Glomerular visceral epithelial cell (primary cell): Measurements from ENCODE around the gene INSL3.

Source experiments
- DNase-seq: peaks from one replicate; pipeline ENCODE4 v3.0.0-alpha.2; 2016; ENCODE audit errors: extremely low spot score

The INSL3 gene, protein sequence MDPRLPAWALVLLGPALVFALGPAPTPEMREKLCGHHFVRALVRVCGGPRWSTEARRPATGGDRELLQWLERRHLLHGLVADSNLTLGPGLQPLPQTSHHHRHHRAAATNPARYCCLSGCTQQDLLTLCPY

GRCh38 chr19:17821190-17821589 lies at the start of gene INSL3:
Gene INSL3 (minus strand): TSS chr19:17821519. CDS start chr19:17821506, 13 bp downstream.
- no peak for DNase-seq

- DNase-seq = no peak
Observed at GRCh38 chr19:17869114-17869608, 47.8 kb upstream of the INSL3 start.

GRCh38 chr19:17868669-17869068 lies 47.4 kb upstream of the INSL3 start:
- DNase-seq = no peak

DNA sequence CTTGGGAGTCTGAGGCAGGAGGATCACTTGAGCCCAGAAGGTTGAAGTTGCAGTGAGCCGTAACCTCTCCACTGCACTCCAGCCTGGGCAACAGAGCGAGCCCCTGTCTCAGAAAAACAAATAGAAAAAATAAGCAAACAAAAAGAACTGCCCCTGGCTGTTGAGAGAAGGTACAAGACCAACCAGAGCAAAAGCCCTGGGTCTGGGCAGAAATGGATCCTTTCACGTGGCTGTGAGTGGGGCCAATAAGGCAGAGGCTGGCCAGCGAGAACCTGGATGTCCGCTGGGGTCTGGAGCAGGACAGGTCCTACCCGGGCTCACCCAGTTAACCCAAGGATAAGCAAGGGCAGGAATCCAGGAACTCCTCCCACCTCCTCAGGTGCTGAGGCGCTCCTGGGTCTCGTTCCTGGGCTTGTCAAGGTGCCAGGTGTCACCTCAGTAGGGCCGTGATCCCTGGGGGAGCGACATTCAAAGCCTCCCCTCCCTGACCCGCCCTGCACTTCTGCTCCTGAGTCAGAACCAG lies 45.7 kb upstream of the INSL3 start:
- DNase-seq = no peak

DNA sequence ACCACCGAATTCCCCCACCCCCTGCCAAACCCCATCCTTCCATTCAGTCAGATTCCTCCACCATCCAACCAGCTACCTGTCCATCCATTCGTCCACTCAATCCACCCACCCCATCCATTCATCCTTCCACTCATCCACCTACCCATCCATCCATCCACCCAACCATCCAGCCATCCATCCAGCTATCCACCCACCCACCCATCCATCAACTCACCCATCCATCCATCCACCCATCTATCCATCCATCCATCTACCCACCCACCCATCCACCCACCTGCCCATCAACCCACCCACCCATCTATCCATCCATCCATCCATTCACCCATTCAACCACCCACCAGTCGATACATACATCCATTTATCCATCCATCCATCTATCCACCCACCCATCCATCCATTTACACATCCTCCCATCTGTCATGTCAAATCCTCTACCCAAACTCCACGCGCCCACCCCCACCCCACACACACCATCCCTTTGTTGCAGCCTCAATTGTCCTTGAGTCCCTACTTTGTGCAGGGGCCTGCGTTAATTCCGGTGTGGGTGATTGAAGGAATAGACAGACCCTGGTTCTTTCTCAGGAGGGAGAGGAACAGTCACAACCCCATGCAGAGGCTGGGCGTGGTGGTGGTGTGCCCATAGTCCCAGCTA lies 45.1 kb upstream of the INSL3 start:
- no peak for DNase-seq

DNA sequence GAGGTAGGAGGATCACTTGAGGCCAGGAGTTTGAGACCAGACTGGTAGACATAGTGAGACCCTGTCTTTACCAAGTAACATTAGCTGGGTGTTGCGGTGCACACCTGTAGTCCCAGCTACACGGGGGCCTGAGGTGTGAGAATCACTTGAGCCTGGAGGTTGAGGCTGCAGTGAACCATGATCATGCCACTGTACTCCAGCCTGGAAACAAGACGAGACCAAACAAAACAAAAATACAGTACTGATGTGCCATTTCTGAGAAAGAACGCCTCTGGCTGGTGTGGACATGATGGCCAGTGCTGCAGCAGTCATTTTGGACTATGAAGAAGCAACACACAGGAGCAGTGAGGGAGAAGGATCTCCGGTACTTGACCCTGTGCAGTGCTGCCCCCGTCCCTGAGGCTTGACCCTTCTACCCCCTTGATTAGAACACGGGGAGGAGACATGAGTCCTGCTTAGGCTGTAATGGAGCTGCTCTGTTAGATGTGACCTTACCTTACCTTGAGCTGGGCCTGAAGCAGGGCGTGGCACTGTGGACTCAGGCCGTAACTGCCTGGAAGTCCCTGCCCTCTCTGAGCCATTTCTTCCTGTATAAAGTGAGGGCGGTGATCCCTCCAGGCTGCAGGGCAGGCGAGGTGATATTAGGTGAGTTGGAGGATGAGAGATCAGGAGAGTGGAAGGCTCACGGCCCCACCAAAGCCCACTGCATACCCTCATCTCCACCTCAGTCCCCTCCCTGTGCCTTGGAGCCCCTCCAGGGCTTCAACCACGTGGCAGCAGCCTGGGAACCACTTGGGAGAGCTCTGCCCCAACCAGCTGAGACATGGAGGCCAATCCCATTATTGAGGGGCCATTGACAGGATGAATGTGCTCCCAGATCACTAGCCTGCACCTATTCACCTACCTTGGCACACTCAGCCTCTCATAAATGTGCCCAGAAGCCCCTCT lies 44.3 kb upstream of the INSL3 start:
- DNase-seq = no peak

DNA sequence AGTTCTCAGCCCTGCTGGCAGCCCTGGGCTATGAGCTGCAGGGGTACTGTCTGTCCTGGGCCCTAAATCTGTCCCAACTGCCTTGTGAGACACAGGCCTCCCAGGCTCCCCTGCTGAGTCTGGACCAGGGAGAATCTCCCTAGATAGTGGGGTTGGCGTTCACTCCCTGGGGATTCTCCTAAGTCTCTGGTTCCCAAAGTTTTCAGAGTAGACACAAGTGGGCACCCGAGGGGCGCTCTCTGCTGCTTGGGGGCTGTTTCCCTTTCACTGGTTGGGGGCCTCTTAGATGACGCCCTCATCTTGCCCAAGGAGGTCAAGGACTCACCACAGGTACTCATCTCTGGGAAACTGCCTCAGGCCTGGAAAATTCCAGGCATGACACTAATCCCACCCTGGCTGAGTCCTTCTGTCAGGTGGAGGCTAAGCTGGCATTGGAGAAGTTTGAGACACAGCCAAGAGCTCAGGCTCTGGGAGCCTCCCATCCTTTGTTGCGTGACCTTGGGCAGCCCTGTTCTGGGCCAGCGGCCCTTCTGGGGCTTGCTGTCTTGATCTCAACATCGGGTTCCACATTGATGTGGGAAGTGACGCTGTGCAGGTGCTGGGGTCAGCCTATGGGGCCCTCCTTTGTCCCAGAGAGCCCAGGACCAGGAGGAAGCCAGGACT lies 42.3 kb upstream of the INSL3 start:
- no peak for DNase-seq

DNA sequence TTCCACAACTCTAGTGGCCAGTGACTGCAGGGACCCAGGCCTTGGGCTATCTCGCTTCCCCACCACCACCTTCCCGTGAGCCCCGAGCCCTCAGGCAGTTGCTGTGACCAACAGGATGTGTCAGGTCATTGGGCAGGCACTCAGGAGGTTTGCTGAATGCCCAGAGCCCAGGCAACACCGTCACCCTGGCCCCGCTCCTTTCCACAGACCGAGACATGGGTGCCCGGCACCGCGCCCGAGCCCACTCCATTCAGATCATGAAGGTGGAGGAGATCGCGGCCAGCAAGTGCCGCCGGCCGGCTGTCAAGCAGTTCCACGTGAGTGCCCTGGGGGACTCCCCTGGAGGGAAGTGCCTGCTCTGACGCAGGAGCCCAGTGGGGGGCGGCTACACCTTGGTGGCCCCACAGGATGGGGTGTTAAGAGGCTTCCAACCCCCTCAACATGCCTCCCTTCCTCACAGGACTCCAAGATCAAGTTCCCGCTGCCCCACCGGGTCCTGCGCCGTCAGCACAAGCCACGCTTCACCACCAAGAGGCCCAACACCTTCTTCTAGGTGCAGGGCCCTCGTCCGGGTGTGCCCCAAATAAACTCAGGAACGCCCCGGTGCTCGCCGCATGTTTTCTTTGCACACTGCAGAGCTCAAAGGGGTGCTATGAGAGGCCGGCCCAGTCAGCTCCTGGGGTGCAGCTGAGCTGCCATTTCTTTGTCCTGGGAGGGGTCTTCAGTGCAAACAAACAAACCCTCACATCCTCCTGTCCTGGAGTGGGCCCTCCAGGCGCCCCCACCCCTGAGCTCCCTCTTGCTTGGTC lies 41.6 kb upstream of the INSL3 start:
- no peak for DNase-seq

DNA sequence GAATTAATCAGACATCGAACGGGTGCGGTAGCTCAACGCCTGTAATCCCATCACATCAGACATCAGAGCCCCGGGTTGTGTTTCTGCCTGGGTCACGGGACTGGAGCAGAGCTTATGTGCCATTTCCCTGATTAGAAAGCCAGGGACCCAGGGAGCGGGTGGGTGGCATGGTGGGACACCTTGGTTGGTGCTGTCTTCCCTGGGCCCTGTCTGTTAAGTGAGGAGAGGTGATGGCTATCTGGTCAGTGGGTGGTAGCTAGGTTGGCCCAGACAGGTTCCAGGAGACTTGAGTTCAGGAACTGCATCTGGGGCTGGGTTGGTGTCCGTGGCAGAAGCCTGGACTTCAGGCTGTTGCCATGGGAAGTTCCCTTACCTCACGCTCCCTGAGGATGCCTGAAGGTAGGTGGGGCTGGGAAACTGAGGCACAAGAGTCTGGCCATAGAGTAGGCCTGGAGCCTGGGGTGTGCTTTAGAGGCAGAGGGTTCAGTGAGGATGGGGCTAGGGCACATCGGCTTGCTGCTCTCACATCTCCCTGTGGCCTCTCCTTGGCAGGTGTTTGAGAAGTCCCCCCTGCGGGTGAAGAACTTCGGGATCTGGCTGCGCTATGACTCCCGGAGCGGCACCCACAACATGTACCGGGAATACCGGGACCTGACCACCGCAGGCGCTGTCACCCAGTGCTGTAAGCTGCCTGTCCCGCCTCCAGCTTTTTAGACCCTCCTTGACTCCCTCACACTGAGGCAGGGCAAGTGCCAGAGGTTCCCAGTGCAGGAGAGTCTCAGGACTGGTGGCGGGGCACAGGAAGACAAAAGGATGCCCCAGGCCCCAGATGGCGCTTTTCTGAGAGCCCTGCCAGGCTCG lies 40.5 kb upstream of the INSL3 start:
- no peak for DNase-seq

- no peak for DNase-seq
Observed at GRCh38 chr19:17860993-17861360, 39.7 kb upstream of the INSL3 start.

GRCh38 chr19:17860331-17860992 lies 39.1 kb upstream of the INSL3 start:
- no peak for DNase-seq

- DNase-seq = peak; percentile 100
Observed at GRCh38 chr19:17859533-17860330, 38.4 kb upstream of the INSL3 start, which contains the start of gene RPL18A. Gene RPL18A (plus strand): TSS chr19:17859910. CDS start chr19:17859957, 47 bp downstream.

- DNase-seq = peak; percentile 80
Observed at GRCh38 chr19:17855280-17856152, 34.2 kb upstream of the INSL3 start.

- no peak for DNase-seq
Observed at GRCh38 chr19:17854061-17854460, 32.7 kb upstream of the INSL3 start.

DNA sequence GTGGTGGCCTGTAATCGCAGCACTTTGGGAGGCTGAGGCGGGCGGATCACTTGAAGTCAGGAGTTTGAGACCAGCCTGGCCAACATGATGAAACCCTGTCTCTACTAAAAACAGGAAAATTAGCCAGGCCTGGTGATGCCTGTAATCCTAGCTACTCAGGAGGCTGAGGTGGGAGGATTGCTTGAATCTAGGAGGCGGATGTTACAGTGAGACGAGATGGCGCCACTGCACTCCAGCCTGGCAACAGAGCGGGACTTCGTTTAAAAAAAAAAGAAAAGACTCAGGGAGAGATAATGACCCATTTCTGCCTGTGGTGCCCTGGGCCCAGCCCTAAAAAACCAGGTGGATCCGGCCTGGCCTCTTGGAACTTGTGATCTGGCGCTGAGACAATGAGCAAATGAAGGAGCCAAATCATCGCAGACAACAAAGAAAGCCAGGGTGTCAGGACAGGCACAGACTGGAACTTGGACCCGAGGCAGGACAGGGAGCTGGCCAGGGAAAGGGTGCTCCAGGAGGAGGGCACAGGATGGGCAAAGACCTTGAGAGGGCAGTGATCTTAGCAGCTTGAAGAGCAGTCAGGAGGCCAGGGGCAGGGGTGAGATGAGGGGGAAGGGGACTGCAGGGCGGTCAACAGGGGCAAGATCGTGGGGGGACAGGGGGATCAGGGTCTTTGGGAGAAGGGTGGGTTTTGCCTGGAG lies 27.4 kb upstream of the INSL3 start:
- no peak for DNase-seq

GRCh38 chr19:17847538-17848366 lies 26.4 kb upstream of the INSL3 start, which contains the start of gene JAK3:
Gene JAK3 (minus strand): TSS chr19:17847982. CDS start chr19:17844417, 3,565 bp downstream.
- no peak for DNase-seq
